HG03095 (cell line): Measurements from ENCODE around the gene HGFAC.
"Not testable (repeated sequence)": the region's sequence is repeated elsewhere in the genome, so short reads cannot be mapped to it uniquely, and the experiment has no call there.

Experiments
- ATAC-seq: cut with Tn5 transposase; IDR thresholded peaks from one replicate; pipeline ENCODE4 v1.9.1; 2021; ENCODE audit warnings: moderate library complexity; ENCODE audit not compliant: unreplicated experiment

The HGFAC gene

GRCh38 chr4:3410401-3411135, 31.2 kb upstream of the HGFAC start:
- no peak for ATAC-seq

GRCh38 chr4:3411190-3411589, 30.6 kb upstream of the HGFAC start:
- ATAC-seq: not testable (repeated sequence)

DNA sequence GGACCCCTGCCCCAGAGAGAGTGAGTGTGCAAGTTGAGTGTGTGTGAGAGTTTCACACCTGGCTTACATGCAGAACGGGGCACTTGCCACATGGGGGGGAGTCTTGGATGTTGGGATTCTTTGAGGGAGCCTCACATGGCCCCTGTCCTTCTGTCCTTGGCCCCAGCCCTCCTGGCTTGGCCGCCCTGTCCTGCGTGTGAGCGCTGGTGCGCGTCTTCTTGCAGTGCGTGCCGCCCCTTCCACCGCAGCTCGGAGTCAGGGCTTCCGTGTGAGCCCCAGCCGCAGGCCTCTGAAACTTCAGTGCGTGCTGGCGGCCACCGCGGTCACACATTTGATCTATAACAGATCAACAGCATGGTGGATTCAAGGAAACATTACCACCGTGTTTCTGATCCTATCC, 30.1 kb upstream of the HGFAC start:
- no peak for ATAC-seq

- no peak for ATAC-seq
These were observed 29.3 kb upstream of the HGFAC start for GRCh38 chr4:3412257-3413020.

GRCh38 chr4:3413217-3413671, 28.5 kb upstream of the HGFAC start:
- ATAC-seq: no peak

- ATAC-seq: no peak
These were observed 27.9 kb upstream of the HGFAC start for GRCh38 chr4:3413675-3414420.

GRCh38 chr4:3414421-3415279, 27.1 kb upstream of the HGFAC start:
- ATAC-seq: no peak

GRCh38 chr4:3415471-3416141, 26.2 kb upstream of the HGFAC start:
- ATAC-seq: no peak

GRCh38 chr4:3416270-3416669, 25.5 kb upstream of the HGFAC start:
- no peak for ATAC-seq

DNA sequence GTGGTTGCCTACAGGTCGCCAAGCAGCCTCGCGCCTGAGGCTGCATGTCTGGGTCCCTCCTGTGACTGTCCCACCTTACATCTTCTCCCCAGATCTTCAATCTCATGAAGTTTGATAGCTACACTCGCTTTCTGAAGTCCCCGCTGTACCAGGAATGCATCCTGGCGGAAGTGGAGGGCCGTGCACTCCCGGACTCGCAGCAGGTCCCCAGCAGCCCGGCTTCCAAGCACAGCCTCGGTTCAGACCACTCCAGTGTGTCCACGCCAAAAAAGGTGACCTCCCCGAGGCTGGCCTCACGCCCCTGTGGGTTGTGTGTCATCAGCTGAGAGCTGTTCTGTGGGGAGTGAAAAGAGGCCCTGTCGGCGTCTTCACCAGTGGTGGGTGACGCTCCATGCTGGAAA, 24.9 kb upstream of the HGFAC start:
- ATAC-seq: no peak

- no peak for ATAC-seq
These were observed 24.3 kb upstream of the HGFAC start for GRCh38 chr4:3417448-3417847.

- no peak for ATAC-seq
These were observed 23.6 kb upstream of the HGFAC start for GRCh38 chr4:3418029-3418762.

- ATAC-seq: no peak
These were observed 21.7 kb upstream of the HGFAC start for GRCh38 chr4:3419836-3420605.

DNA sequence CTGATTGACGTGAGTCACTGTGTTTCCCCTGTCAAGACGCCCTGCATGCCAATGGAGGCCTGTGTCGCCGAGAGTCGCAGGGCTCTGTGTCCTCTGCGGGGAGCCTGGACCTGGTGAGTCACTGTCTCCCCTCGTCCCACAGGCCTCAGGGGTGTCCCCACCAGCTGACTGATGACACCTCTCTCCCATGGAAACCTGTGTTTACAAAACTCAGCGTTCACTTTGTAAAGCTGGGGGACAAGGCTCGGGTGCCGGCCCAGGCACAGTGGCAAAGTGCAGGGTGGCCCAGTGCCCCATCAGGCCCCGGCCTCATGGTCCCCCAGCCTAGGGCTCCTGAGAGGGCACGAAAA, 21.2 kb upstream of the HGFAC start:
- no peak for ATAC-seq

- ATAC-seq: no peak
These were observed 20.8 kb upstream of the HGFAC start for GRCh38 chr4:3420956-3421355.

GRCh38 chr4:3421470-3421869, 20.3 kb upstream of the HGFAC start:
- no peak for ATAC-seq

DNA sequence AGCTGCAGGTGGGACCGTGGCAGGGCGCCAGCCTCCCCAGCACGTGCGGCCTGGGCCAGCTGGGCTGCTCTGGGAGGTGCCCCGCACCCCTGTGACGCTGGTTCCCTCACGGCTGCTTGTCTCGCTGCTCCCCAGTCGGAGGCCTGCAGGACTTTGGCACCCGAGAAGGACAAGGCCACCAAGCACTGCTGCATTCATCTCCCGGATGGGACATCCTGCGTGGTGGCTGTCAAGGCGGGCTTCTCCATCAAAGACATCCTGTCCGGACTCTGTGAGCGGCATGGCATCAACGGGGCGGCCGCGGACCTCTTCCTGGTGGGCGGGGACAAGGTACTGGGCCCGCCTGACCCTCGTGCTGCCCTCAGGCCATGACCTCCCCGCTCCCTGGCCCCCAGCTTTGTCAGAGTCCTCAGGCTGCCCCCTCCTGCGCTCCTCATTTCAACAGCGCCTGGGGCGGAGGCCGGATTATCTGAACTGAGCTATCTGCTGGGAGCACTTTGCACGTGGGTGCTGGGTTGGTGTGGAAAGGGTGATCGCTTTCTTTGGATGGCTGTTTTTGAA, 19.4 kb upstream of the HGFAC start:
- ATAC-seq: no peak

DNA sequence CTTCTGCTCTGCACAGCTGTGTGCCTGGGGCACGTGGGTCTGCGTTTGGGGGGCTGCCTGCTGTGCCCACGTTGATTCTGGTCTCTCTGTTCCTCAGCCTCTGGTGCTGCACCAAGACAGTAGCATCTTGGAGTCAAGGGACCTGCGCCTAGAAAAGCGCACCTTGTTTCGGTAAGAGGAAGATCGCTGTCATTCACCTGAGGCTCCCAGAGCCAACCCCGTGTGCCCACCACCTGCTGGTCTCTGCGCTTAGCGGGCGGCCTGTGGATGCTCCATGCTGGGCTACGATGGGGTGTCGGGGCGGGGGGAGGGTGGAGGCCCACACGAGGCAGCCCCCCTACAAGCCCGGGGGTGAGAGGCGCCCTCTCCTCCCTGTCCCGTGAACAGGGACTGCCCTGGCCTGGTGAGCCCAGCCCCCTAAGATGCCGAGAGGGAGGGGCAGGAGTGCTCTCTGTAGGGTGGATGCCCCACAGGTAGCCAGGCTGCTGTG, 18.9 kb upstream of the HGFAC start:
- no peak for ATAC-seq
